Measurements from ENCODE around the gene AGR2. TPM values are rescaled to one million over a fixed set of nuclear protein-coding genes. Genes with fewer than 3 reads are reported as not detected.
A peak's percentile ranks its signal among the peaks of the same experiment; 100 is the strongest.

AGR2 gene
- total RNA-seq, 1 experiment from 2014 or later, result 140 TPM

GRCh38 chr7:16839646-16840045, 34.8 kb upstream of the AGR2 start:
- Histone ChIP-seq H3K4me3 (ENCODE audit: low read length) (no peak overlapping the region), H3F3A (ENCODE audit: low read length, unreplicated experiment) (no peaks in the 10 kb centered on the region), H3K9me2 (replicated peaks; ENCODE audit: low read length) (no peaks in the 10 kb centered on the region), H3K9ac (ENCODE audit: low read length) (no peak overlapping the region), H4K20me1 (ENCODE audit: low read length) (no peaks in the 10 kb centered on the region), H3K27ac (ENCODE audit: low read length) (no peak overlapping the region), H3K27me3 (ENCODE audit: low read length) (no peaks in the 10 kb centered on the region), H3K36me3 (ENCODE audit: low read depth, low read length) (no peaks in the 10 kb centered on the region), H3K79me2 (ENCODE audit: low read length) (no peaks in the 10 kb centered on the region), H3K4me1 (ENCODE audit: insufficient read depth, low read length) (no peaks in the 10 kb centered on the region), H3K9me3 (ENCODE audit: low read length) (no peaks in the 10 kb centered on the region), H3K4me2 (ENCODE audit: low read length) (no peak overlapping the region), H2AFZ (ENCODE audit: low read length) (no peak overlapping the region)
- CTCF ChIA-PET, result no interaction called here
- intact Hi-C loops (cut with micrococcal nuclease), result no loop called here
- no peak for DNase-seq
- ATAC-seq, result peak; percentile 81
- POLR2A ChIA-PET (ENCODE audit: unreplicated experiment), result interaction anchor here (0.6 kb wide), 1 partner anchor 9 kb away, joined by 6 read pairs; no protein-coding TSS in a partner anchor
- TF ChIP-seq CTCF (conservative IDR thresholded peaks at IDR 0.05; ENCODE audit: low read depth, low read length) (no peak), EZH2 (IDR thresholded peaks at IDR 0.05; ENCODE audit: low read length, unreplicated experiment) (no peak), EZH2phosphoT487 (IDR thresholded peaks at IDR 0.05; ENCODE audit: borderline replicate concordance, low read length) (no peak)
- no TSS peak for BruUV-seq (replicated peaks)

GRCh38 chr7:16838891-16839290, 34.1 kb upstream of the AGR2 start:
- no peak overlapping the region for H3K4me2 ChIP-seq (ENCODE audit: low read length)
- no peak for DNase-seq
- BruUV-seq (replicated peaks), result no TSS peak
- H4K20me1 ChIP-seq (ENCODE audit: low read length), result no peaks in the 10 kb centered on the region
- no peak for ATAC-seq
- no peaks in the 10 kb centered on the region for H3K9me2 ChIP-seq (replicated peaks; ENCODE audit: low read length)
- H3K9me3 ChIP-seq (ENCODE audit: low read length), result no peaks in the 10 kb centered on the region
- H3K36me3 ChIP-seq (ENCODE audit: low read depth, low read length), result no peaks in the 10 kb centered on the region
- no peaks in the 10 kb centered on the region for H3F3A ChIP-seq (ENCODE audit: low read length, unreplicated experiment)
- intact Hi-C loops (cut with micrococcal nuclease), result no loop called here
- POLR2A ChIA-PET (ENCODE audit: unreplicated experiment), result no interaction called here
- TF ChIP-seq CTCF (conservative IDR thresholded peaks at IDR 0.05; ENCODE audit: low read depth, low read length) (no peak), EZH2 (IDR thresholded peaks at IDR 0.05; ENCODE audit: low read length, unreplicated experiment) (no peak), EZH2phosphoT487 (IDR thresholded peaks at IDR 0.05; ENCODE audit: borderline replicate concordance, low read length) (no peak)
- CTCF ChIA-PET, result interaction anchor here (0.6 kb wide), 1 partner anchor 79 kb away, joined by 4 read pairs; no protein-coding TSS in a partner anchor
- no peaks in the 10 kb centered on the region for H3K4me1 ChIP-seq (ENCODE audit: insufficient read depth, low read length)
- no peaks in the 10 kb centered on the region for H3K27me3 ChIP-seq (ENCODE audit: low read length)
- no peak overlapping the region for H3K9ac ChIP-seq (ENCODE audit: low read length)
- H3K27ac ChIP-seq (ENCODE audit: low read length), result no peak overlapping the region
- H3K79me2 ChIP-seq (ENCODE audit: low read length), result no peaks in the 10 kb centered on the region
- no peak overlapping the region for H2AFZ ChIP-seq (ENCODE audit: low read length)
- H3K4me3 ChIP-seq (ENCODE audit: low read length), result no peak overlapping the region

- H3K4me1 ChIP-seq (ENCODE audit: insufficient read depth, low read length), result no peaks in the 10 kb centered on the region
- ATAC-seq (no peak), DNase-seq (no peak)
- no peak for TF ChIP-seq EZH2 (IDR thresholded peaks at IDR 0.05; ENCODE audit: low read length, unreplicated experiment)
- TF ChIP-seq CTCF (conservative IDR thresholded peaks at IDR 0.05; ENCODE audit: low read depth, low read length), result no peak
- no peak for TF ChIP-seq EZH2phosphoT487 (IDR thresholded peaks at IDR 0.05; ENCODE audit: borderline replicate concordance, low read length)
- H3K27ac ChIP-seq (ENCODE audit: low read length), result no peak overlapping the region
- no peak overlapping the region for H2AFZ ChIP-seq (ENCODE audit: low read length)
- H3K27me3 ChIP-seq (ENCODE audit: low read length), result no peaks in the 10 kb centered on the region
- no peaks in the 10 kb centered on the region for H4K20me1 ChIP-seq (ENCODE audit: low read length)
- H3K36me3 ChIP-seq (ENCODE audit: low read depth, low read length), result no peaks in the 10 kb centered on the region
- no peak overlapping the region for H3K4me2 ChIP-seq (ENCODE audit: low read length)
- no peaks in the 10 kb centered on the region for H3K9me2 ChIP-seq (replicated peaks; ENCODE audit: low read length)
- intact Hi-C loops (cut with micrococcal nuclease), result no loop called here
- ChIA-PET POLR2A (ENCODE audit: unreplicated experiment) (no interaction called here), CTCF (interaction anchor here (0.6 kb wide), 1 partner anchor 80 kb away, joined by 4 read pairs; no protein-coding TSS in a partner anchor)
- H3F3A ChIP-seq (ENCODE audit: low read length, unreplicated experiment), result no peaks in the 10 kb centered on the region
- no peaks in the 10 kb centered on the region for H3K79me2 ChIP-seq (ENCODE audit: low read length)
- H3K9ac ChIP-seq (ENCODE audit: low read length), result no peak overlapping the region
- no peaks in the 10 kb centered on the region for H3K9me3 ChIP-seq (ENCODE audit: low read length)
- no TSS peak for BruUV-seq (replicated peaks)
- no peak overlapping the region for H3K4me3 ChIP-seq (ENCODE audit: low read length)
Measured at GRCh38 chr7:16838386-16838785, 33.6 kb upstream of the AGR2 start.
